SK-N-SH (cell line): Measurements from ENCODE around the gene PPP2R1B. TPM values are rescaled to one million over a fixed set of nuclear protein-coding genes. Genes with fewer than 3 reads are reported as not detected.

ENCODE experiments used
- CTCF ChIA-PET: fragments of 300-600, 350-600 bp; formaldehyde crosslinking; extraction: SDS; loops from one replicate; lab custom pipeline; 2021; lab: Yijun Ruan, JAX
- POLR2A ChIA-PET: fragments of 350-600 bp; sonication (Branson Sonifier 250); formaldehyde crosslinking; extraction: SDS; loops from one replicate; lab custom pipeline; 2020; ENCODE audit warnings: antibody characterized with exemption, inconsistent platforms; lab: Yijun Ruan, JAX
- DNase-seq: peaks from one replicate; pipeline ENCODE4 v3.0.0; 2012
- H2AFZ ChIP-seq: fragments of 200-600 bp; sonication (generic); 2 replicates; pipeline ENCODE4 v1.8.1; 2016; ENCODE audit warnings: antibody characterized with exemption, mild to moderate bottlenecking, low read depth
- H3F3A ChIP-seq: fragments of 200-600 bp; sonication (generic); replicated peaks from 2 replicates; pipeline ENCODE3; 2016; ENCODE audit warnings: antibody characterized with exemption, mild to moderate bottlenecking; ENCODE audit not compliant: insufficient read depth
- H3K27ac ChIP-seq, 2 experiments: fragments of 200-500 bp in 1 of 2; fragments of 200-600 bp in 1 of 2; sonication (Bioruptor generic) in 1 of 2; sonication (generic), shearing (Covaris generic) in 1 of 2; 2 replicates each; pipeline versions ENCODE4 v1.5.1 to v1.6.1; 2014 to 2016; ENCODE audit warnings: low read depth in 2 of 2, inconsistent platforms in 1 of 2, low read length in 1 of 2, mild to moderate bottlenecking in 1 of 2, mixed read lengths in 1 of 2
- H3K27me3 ChIP-seq: fragments of 200-600 bp; sonication (generic), shearing (Covaris generic); 2 replicates; pipeline ENCODE4 v1.6.1; 2016; ENCODE audit warnings: mixed run types; ENCODE audit not compliant: insufficient read depth
- H3K36me3 ChIP-seq, 2 experiments: fragments of 200-500 bp in 1 of 2; fragments of 200-600 bp in 1 of 2; sonication (Bioruptor generic) in 1 of 2; sonication (generic) in 1 of 2; replicated peaks in 1 of 2; 2 replicates each; pipeline versions ENCODE3 to v1.5.1; 2014 to 2016; ENCODE audit warnings: low read length in 1 of 2, mild to moderate bottlenecking in 1 of 2; ENCODE audit not compliant: insufficient read depth in 2 of 2, control insufficient read depth in 1 of 2
- H3K4me1 ChIP-seq, 2 experiments: fragments of 200-500 bp in 1 of 2; fragments of 200-600 bp in 1 of 2; sonication (Bioruptor generic) in 1 of 2; sonication (generic), shearing (Covaris generic) in 1 of 2; 2 replicates each; pipeline versions ENCODE4 v1.5.1 to v1.6.1; 2014 to 2016; ENCODE audit warnings: low read depth in 1 of 2, low read length in 1 of 2, mixed run types in 1 of 2; ENCODE audit not compliant: insufficient read depth in 2 of 2, control insufficient read depth in 1 of 2
- H3K4me2 ChIP-seq: fragments of 200-600 bp; sonication (generic), shearing (Covaris generic); 2 replicates; pipeline ENCODE4 v1.6.1; 2017; ENCODE audit warnings: mixed run types
- H3K4me3 ChIP-seq, 2 experiments: fragments of 200-500 bp in 1 of 2; fragments of 200-600 bp in 1 of 2; sonication (Bioruptor generic) in 1 of 2; sonication (generic), shearing (Covaris generic) in 1 of 2; 2 replicates each; pipeline versions ENCODE4 v1.5.1 to v1.8.1; 2014 to 2016; ENCODE audit warnings: low read depth in 2 of 2, inconsistent platforms in 1 of 2, low read length in 1 of 2, mild to moderate bottlenecking in 1 of 2, mixed read lengths in 1 of 2, moderate library complexity in 1 of 2
- H3K79me2 ChIP-seq: fragments of 200-600 bp; sonication (generic); 2 replicates; pipeline ENCODE4 v1.8.1; 2017; ENCODE audit warnings: mild to moderate bottlenecking; ENCODE audit not compliant: insufficient read depth
- H3K9ac ChIP-seq: fragments of 200-600 bp; sonication (generic); 2 replicates; pipeline ENCODE4 v1.6.1; 2017; ENCODE audit warnings: mixed run types
- H3K9me2 ChIP-seq: fragments of 200-600 bp; sonication (generic); 2 replicates; pipeline ENCODE4 v1.6.1; 2017; ENCODE audit warnings: mixed run types
- H3K9me3 ChIP-seq: fragments of 200-600 bp; sonication (generic); 2 replicates; pipeline ENCODE4 v1.6.1; 2017; ENCODE audit warnings: mixed run types, mild to moderate bottlenecking, moderate library complexity
- H4K20me1 ChIP-seq: fragments of 200-600 bp; sonication (generic); 2 replicates; pipeline ENCODE4 v1.6.1; 2017; ENCODE audit warnings: mild to moderate bottlenecking, mixed run types; ENCODE audit not compliant: insufficient read depth
- CTCF ChIP-seq: fragments of 200-600 bp; sonication (generic); IDR thresholded peaks from 2 replicates; pipeline ENCODE4 v1.6.1; 2017; ENCODE audit warnings: antibody characterized with exemption, mild to moderate bottlenecking, moderate library complexity
- EP300 ChIP-seq, 2 experiments: IDR thresholded peaks; 2 replicates each; pipeline versions ENCODE4 v1.4.0 to v1.6.1; 2012; ENCODE audit warnings: borderline replicate concordance in 1 of 2, low read depth in 1 of 2, low read length in 1 of 2
- EZH2phosphoT487 ChIP-seq: fragments of 200-600 bp; sonication (generic); IDR thresholded peaks from 2 replicates; pipeline ENCODE4 v1.6.1; 2017; ENCODE audit warnings: low read depth, mixed run types, mild to moderate bottlenecking, antibody characterized with exemption, moderate library complexity, borderline replicate concordance
- GABPA ChIP-seq: IDR thresholded peaks from 2 replicates; pipeline ENCODE4 v1.4.0; 2012; ENCODE audit warnings: low read depth, mild to moderate bottlenecking
- NFIC ChIP-seq: IDR thresholded peaks from 2 replicates; pipeline ENCODE4 v1.4.0; 2012; ENCODE audit warnings: borderline replicate concordance
- REST ChIP-seq: IDR thresholded peaks from 2 replicates; pipeline ENCODE4 v1.6.1; 2012; ENCODE audit warnings: mild to moderate bottlenecking, low read depth, low read length, moderate library complexity
- RFX5 ChIP-seq: IDR thresholded peaks from 2 replicates; pipeline ENCODE4 v1.6.1; 2012; ENCODE audit warnings: mild to moderate bottlenecking, improper control_type of control experiment, low read length
- RXRA ChIP-seq: IDR thresholded peaks from 2 replicates; pipeline ENCODE4 v1.4.0; 2012; ENCODE audit warnings: low read depth, mild to moderate bottlenecking, borderline replicate concordance
- TAF1 ChIP-seq: IDR thresholded peaks from 2 replicates; pipeline ENCODE4 v1.6.1; 2012; ENCODE audit warnings: low read depth, mild to moderate bottlenecking, low read length, moderate library complexity, borderline replicate concordance
- TCF12 ChIP-seq: IDR thresholded peaks from 2 replicates; pipeline ENCODE4 v1.4.0; 2012
- USF1 ChIP-seq: IDR thresholded peaks from 2 replicates; pipeline ENCODE4 v1.4.0; 2012; ENCODE audit warnings: low read depth, borderline replicate concordance
- USF2 ChIP-seq: fragments of 150-350 bp; IDR thresholded peaks from 2 replicates; pipeline ENCODE4 v1.6.1; 2017; ENCODE audit warnings: antibody characterized with exemption, low read length, low read depth, borderline replicate concordance
- YY1 ChIP-seq: IDR thresholded peaks from 2 replicates; pipeline ENCODE4 v1.4.0; 2012; ENCODE audit warnings: low read depth, mild to moderate bottlenecking
- WGBS: methylation state at CpG from one replicate; pipeline ENCODE4 v1.1.6; 2017; ENCODE audit warnings: low lambda C conversion rate; 5-methylcytosine and 5-hydroxymethylcytosine counted together
- polyA plus RNA-seq, 3 experiments: library from polyadenylated mRNA; depleted of rRNA; stranded (reverse); fragments of >200 nt; gene quantifications; 2 replicates each; pipeline ENCODE4 v1.2.3, GENCODE V29; 2012

Gene PPP2R1B
- polyA plus RNA-seq, 1 of the 3 experiments (the other 2 are of a cell fraction): 25.9 TPM

- Histone ChIP-seq H3F3A (no peaks in the 10 kb centered on the region), H4K20me1 (no peaks in the 10 kb centered on the region), H3K79me2 (no peaks in the 10 kb centered on the region), H3K9me2 (no peaks in the 10 kb centered on the region), H2AFZ (no peak overlapping the region), H3K36me3 (peaks cover 46 to 50% of the 10 kb centered on the region in 2 experiments), H3K4me3 (no peak overlapping the region), H3K4me1 (no peaks in the 10 kb centered on the region), H3K27me3 (no peaks in the 10 kb centered on the region), H3K27ac (no peak overlapping the region), H3K9me3 (no peaks in the 10 kb centered on the region), H3K9ac (no peak overlapping the region), H3K4me2 (no peak overlapping the region)
- ChIA-PET CTCF (no interaction called here), POLR2A (no interaction called here)
- WGBS: 85% methylated on average over 9 of the region's 9 CpGs
- no peak for TF ChIP-seq EZH2phosphoT487
- TF ChIP-seq EP300 (IDR thresholded peaks at IDR 0.05; ENCODE audit: borderline replicate concordance in 1 of 2, low read depth in 1 of 2, low read length in 1 of 2): no peak
- no peak for TF ChIP-seq USF2
- TF ChIP-seq GABPA: no peak
- TF ChIP-seq TCF12: no peak
- no peak for TF ChIP-seq RFX5
- TF ChIP-seq YY1: no peak
- no peak for TF ChIP-seq RXRA
- no peak for TF ChIP-seq REST
- DNase-seq: no peak
These were observed 59.0 kb downstream of the PPP2R1B start for GRCh38 chr11:111707039-111707690.

GRCh38 chr11:111703576-111703975 lies 62.6 kb downstream of the PPP2R1B start:
- peaks cover 43 to 47% of the 10 kb centered on the region in 2 experiments for H3K36me3 ChIP-seq
- ChIA-PET CTCF (no interaction called here), POLR2A (no interaction called here)
- no peak overlapping the region for H3K27ac ChIP-seq
- H2AFZ ChIP-seq: no peak overlapping the region
- no peak overlapping the region for H3K4me3 ChIP-seq
- DNase-seq: no peak
- H3K4me1 ChIP-seq: no peaks in the 10 kb centered on the region
- H3K9ac ChIP-seq: no peak overlapping the region
- H3K79me2 ChIP-seq: no peaks in the 10 kb centered on the region; the same call in 1 of the 2 replicates
- no peaks in the 10 kb centered on the region for H3K9me3 ChIP-seq
- no peaks in the 10 kb centered on the region for H4K20me1 ChIP-seq
- H3K27me3 ChIP-seq: no peaks in the 10 kb centered on the region
- no peaks in the 10 kb centered on the region for H3F3A ChIP-seq
- no peak overlapping the region for H3K4me2 ChIP-seq
- H3K9me2 ChIP-seq: no peaks in the 10 kb centered on the region
- WGBS: 88% methylated on average over 1 of the region's 1 CpG
- TF ChIP-seq RFX5 (no peak), YY1 (no peak), USF2 (no peak), TAF1 (no peak), USF1 (no peak), REST (no peak), CTCF (no peak), NFIC (no peak)
